ENCODE data around the gene SUFU.

Gene SUFU

DNA sequence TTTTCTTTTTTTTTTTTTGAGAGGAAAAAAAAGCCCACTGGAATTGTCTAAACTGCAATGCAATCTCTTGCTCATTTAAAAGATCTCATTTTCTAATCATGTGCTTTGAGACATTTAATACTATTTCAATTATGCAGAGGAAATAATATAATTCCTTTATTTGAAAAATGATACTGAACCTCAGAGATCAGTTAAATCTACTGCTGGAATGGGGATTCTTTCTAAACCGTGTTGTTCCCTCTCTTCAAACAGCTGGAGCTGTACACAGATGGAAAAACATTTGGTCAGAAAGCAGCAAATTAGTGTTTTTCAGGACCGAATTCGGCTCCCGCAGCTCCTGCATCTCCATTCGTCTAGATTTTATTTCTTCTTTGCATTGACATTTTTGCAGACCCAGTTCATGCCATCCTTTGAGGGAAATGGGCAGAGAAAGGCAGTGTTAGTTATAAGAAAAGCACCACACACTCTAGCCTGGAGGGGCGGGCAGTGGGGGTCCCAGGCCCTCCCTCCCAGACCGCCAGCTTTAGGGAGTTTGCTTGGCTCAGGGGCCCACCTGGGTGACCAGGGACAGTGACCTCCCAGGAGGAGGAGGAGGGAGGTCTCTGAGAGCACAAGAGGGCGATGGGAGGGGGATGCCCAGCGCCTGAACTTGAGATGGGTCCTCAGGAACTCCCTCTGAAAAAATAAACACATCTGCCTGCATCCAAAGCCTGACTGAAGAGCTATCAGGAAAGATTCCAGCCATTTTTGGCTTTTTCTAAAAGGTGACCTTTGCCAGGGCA, 173.0 kb downstream of the SUFU start:
- no peak for DNase-seq

DNA sequence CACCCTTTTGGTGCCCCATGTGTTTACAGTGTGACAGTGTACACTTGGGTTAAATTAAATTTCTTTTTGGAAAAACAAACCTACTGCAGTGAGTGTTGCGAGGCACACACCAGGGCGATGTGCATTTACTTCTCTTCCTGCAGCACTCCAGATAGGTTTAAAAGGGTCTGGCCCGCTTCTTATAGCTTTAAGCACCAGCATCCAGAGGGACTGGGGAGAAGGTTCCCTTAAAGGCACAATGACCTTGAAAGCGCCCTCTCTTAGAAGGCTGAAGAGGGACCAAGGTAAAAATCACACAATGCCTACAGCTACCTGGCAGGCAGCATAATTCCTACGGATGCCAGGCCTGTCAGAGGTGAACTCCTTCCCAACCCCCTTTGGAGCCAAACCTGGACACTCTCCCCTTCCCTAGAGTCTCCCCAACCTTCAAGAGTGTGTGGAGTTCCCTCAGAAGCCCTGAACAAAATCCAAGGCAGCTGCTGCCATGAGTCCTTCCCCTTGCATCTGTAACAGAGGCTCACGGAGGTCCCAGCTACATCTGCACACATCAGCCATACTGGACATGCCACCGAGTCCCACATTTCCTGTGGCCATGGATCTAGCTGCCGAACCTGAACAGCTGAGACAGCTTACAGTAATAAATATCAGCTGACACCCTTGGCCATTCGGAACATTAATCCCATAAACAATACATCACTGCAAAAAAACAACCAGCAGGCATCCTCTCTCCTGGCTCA, 173.7 kb downstream of the SUFU start:
- DNase-seq: no peak

DNA sequence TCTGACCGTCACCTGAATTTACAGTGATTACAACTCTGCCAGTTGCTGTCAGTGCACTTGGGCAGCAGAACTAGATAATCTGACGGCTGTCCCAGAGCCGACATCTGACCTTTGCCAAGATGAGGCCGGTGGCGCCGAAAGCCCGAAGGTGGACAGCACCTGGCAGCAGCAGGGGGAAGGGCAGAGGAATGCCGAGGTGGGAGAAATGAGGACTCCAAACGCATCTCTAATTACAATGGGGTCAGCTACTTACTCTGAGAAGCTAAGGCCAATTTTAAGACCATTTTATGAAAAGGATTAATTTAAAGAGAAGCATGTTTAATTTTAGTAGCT, 174.3 kb downstream of the SUFU start:
- no peak for DNase-seq

DNA sequence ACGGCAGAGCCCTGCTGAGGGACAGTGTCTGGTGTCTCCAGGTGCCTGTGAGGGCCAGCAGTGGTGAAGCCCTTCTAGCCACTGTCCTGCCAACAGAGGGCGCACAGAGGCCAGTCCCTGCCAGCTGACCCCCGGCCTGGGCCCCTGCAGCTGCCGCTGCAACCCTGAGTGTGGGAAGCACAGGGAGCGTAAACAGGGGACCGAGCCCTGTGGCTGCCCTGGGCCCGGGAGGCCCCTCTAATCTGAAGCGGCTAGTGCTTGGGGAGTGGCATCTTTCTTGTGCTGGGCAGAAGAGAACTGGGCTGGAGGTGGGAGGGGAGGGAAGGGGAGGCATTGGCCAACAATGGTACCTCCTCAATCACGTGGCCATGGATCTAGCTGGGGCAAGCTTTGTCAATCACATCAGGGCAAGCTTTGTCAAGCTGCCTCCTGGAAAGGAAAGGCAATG, 175.1 kb downstream of the SUFU start:
- no peak for DNase-seq

DNA sequence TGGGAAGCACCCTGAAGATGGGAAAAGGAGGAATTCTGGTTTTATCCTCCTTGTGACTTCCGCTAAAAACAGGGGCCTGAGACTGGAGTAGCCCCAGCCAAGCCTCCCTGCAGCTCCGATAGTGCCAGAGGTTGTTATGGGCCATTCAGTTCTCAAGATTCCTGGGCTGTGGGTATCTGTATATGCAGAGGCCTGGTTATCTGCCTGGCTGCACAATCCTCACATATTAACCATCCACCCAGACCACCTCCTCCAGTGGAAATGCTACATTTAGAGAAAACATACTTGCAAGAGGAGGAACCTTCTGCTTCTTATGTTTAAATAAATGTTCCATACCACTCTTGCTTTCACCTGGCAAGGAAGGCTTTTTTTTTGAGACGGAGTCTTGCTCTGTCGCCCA, 175.8 kb downstream of the SUFU start:
- DNase-seq: no peak

DNA sequence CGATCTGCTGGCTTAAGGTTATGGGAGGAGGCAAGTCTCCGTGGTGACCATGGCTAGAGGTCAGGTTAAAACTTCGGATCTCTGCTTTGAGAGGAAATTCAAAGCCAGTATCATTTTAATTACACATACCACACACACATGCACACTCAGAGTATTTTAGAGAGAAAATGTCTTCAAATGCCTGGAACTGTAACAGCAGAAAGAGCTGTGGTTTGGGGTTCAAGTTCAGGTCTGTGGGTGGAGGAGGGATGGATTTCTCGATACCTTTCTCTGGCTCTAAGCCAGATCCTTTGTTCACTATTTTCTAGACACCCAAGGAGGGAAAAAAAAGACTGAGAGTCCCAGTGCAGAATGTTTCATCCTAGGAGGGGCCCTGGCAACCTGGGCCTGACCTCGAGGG, 177.9 kb downstream of the SUFU start:
- DNase-seq: no peak

DNA sequence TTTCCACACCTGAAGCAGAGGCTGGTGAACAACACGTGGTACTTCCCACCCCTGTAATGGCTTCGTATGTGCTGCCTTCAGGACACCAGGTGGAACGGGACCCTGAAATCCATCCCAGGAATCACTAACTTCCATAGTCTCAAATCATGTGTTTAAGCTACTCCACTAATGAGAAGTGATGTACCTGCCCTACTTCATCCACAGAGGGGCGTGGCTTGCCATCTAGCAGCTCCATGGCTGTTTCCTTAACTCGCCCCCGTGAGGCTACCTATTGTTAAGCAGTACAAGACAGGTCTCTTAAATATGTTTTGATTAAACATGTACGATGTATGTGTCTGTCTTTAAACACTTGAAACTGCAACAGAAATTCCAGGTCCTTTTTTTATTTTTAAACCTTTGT, 178.6 kb downstream of the SUFU start:
- no peak for DNase-seq

DNA sequence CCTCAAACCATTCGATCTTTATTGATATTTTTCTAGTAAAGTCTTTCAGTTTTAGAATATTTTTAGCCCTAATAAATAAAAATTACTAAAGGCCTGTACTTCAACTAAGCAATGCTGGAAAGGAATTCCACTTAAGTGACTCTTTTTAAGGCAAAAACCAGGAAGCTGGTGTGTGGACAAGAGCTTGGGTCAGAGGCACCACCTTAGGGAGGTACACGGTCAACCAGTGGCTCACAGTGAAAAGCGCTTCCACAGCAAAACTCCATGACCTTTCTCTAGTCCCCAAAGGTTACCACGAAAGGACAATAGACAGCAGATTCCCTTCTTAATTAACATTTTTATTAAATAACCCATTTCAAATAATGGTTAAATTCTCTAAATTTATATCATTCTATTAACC, 179.2 kb downstream of the SUFU start:
- DNase-seq: no peak

All from DMS79 treated with DMSO at 0.1 percent for 48 hours (cell line).